ENCODE data around the gene EML5. TPM values are rescaled to one million over a fixed set of nuclear protein-coding genes. Genes with fewer than 3 reads are reported as not detected.

The EML5 gene
- total RNA-seq, 4 donors from 2014 or later, result 2.7 to 3.7 (median 3.7) TPM

- peak overlapping the region in 1 of 4 donors; percentile 11 for H3K27ac ChIP-seq (replicated peaks in 1 of 4)
- no peaks in the 10 kb centered on the region for H3K9me3 ChIP-seq
- peaks cover 21 to 51% (median 33%) of the 10 kb centered on the region in 4 donors for H3K36me3 ChIP-seq
- 61% methylated on average over 3 of the region's 3 CpGs for WGBS
- no peak for DNase-seq (ENCODE audit: extremely low spot score)
- intact Hi-C loops (cut with DNase I), result no loop called here
- H3K27me3 ChIP-seq, result no peaks in the 10 kb centered on the region
- TF ChIP-seq CTCF (IDR thresholded peaks at IDR 0.05) (no peak), EP300 (IDR thresholded peaks at IDR 0.05) (no peak), POLR2AphosphoS5 (IDR thresholded peaks at IDR 0.05) (no peak), POLR2A (IDR thresholded peaks at IDR 0.05; ENCODE audit: low read depth) (no peak)
- H3K4me1 ChIP-seq, result peaks cover 11 to 21% (median 16%) of the 10 kb centered on the region in 4 donors
- no peak overlapping the region for H3K4me3 ChIP-seq
Measured at GRCh38 chr14:88614218-88614907, 178.4 kb downstream of the EML5 start.

DNA sequence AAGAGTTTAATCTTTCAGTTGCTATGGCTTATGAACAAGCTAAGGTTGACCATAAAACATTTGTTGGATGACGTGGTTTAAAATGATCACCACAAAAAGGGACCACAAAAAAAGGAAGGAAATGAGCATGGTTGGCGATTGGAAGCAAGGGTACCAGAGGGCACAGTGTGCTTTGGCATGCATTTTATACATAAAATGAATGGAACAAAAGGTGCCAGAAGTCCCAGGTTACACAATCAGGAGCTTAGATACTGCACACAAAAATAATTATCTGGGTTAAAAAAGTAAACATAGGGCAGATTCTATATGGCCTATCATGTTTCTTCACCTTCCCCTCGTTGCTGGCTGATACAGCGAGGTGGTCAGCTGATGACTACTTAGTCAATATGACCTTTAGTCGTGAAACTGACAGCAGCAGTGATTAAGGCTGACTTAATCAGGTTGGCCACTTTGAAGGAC is 179.2 kb downstream of the EML5 start:
- WGBS, result 50% methylated on average over 5 of the region's 5 CpGs

DNA sequence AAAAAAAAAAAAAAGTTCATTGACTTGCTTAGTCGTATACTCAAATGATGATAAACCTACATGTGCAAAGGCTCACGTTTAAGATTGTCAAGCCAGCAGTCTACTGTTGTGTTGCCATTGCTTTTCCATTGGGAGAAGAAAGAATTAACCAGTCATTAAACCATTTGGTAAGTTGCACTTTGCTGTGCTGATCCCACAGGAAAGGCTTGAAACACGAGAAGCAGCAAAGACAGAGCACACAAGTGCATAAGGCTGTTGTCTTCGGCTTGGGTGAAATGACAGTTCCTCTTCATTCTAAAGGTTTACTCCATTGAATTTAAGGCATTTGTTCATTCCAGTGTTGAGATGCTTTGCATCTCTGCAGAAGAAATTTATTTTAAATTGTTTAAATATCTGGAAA is 179.8 kb downstream of the EML5 start:
- TF ChIP-seq POLR2A (IDR thresholded peaks at IDR 0.05; ENCODE audit: low read depth), result no peak
- no peak for TF ChIP-seq EP300 (IDR thresholded peaks at IDR 0.05)
- no peak for TF ChIP-seq CTCF (IDR thresholded peaks at IDR 0.05)
- TF ChIP-seq POLR2AphosphoS5 (IDR thresholded peaks at IDR 0.05), result no peak
- intact Hi-C loops (cut with DNase I), result no loop called here
- Histone ChIP-seq H3K9me3 (no peaks in the 10 kb centered on the region), H3K36me3 (peaks cover 29 to 61% (median 43%) of the 10 kb centered on the region in 4 donors), H3K27ac (replicated peaks in 1 of 4) (no peak overlapping the region), H3K4me1 (peaks cover 11 to 21% (median 16%) of the 10 kb centered on the region in 4 donors), H3K27me3 (no peaks in the 10 kb centered on the region), H3K4me3 (no peak overlapping the region)
- DNase-seq (ENCODE audit: extremely low spot score), result no peak
- WGBS, result 77% methylated on average over 4 of the region's 4 CpGs

More for the DNA sequence above, 179.2 kb downstream of the EML5 start:
- Histone ChIP-seq H3K4me3 (no peak overlapping the region), H3K36me3 (peaks cover 27 to 55% (median 37%) of the 10 kb centered on the region in 4 donors), H3K27me3 (no peaks in the 10 kb centered on the region), H3K27ac (replicated peaks in 1 of 4) (peak overlapping the region in 1 of 4 donors; percentile 11), H3K4me1 (peaks cover 11 to 21% (median 16%) of the 10 kb centered on the region in 4 donors), H3K9me3 (no peaks in the 10 kb centered on the region)
- DNase-seq (ENCODE audit: extremely low spot score), result no peak
- TF ChIP-seq POLR2AphosphoS5 (IDR thresholded peaks at IDR 0.05) (no peak), POLR2A (IDR thresholded peaks at IDR 0.05; ENCODE audit: low read depth) (no peak), CTCF (IDR thresholded peaks at IDR 0.05) (no peak), EP300 (IDR thresholded peaks at IDR 0.05) (no peak)
- intact Hi-C loops (cut with DNase I), result no loop called here

DNA sequence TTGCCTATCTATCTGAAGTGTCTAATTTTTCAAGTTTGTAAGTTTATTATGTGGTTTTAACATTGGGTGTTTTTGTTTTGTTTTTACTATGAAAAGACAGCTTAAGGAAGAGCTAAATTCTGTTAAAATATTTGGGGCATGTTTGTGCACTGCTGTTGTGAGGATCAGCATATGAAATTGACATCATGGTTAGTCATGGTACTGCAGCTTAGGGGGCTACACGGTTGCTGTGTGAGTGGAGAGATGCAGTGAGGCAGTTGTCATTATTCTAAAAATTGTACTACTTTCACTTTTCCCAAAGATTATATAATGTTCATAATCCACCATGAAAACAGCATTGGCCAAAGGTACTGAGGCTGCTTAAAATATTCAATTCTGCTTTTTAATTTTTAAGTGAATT is 180.9 kb downstream of the EML5 start:
- intact Hi-C loops (cut with DNase I), result no loop called here
- DNase-seq (ENCODE audit: extremely low spot score), result no peak
- no peak overlapping the region for H3K27ac ChIP-seq (replicated peaks in 1 of 4)
- peaks cover 11 to 21% (median 16%) of the 10 kb centered on the region in 4 donors for H3K4me1 ChIP-seq
- TF ChIP-seq EP300 (IDR thresholded peaks at IDR 0.05) (no peak), POLR2A (IDR thresholded peaks at IDR 0.05; ENCODE audit: low read depth) (no peak), POLR2AphosphoS5 (IDR thresholded peaks at IDR 0.05) (no peak), CTCF (IDR thresholded peaks at IDR 0.05) (no peak)
- WGBS, result 44% methylated on average over 1 of the region's 1 CpG
- H3K9me3 ChIP-seq, result no peaks in the 10 kb centered on the region
- no peaks in the 10 kb centered on the region for H3K27me3 ChIP-seq
- peaks cover 31 to 66% (median 52%) of the 10 kb centered on the region in 4 donors for H3K36me3 ChIP-seq
- H3K4me3 ChIP-seq, result no peak overlapping the region
